Gastrocnemius medialis (tissue), 4 donors: Measurements from ENCODE around the gene KRTAP4-1. TPM values are rescaled to one million over a fixed set of nuclear protein-coding genes. Genes with fewer than 3 reads are reported as not detected.
"Not testable (repeated sequence)": the region's sequence is repeated elsewhere in the genome, so short reads cannot be mapped to it uniquely, and the experiment has no call there.

Experiments used
- ATAC-seq, 2 donors: fragments of 150-250 bp; one replicate each; pipeline ENCODE4 v1.9.1; 2016
- DNase-seq, 2 donors: peaks; one replicate each; pipeline ENCODE4 v3.0.0-alpha.2; 2019
- H3K27ac ChIP-seq, 4 donors: fragments of 200-600 bp; sonication (generic); 1 replicate in 1 of 4; 2 replicates in 3 of 4; pipeline ENCODE4 v1.5.1; 2016 to 2018; ENCODE audit warnings: mild to moderate bottlenecking in 2 of 4, moderate library complexity in 1 of 4
- H3K27me3 ChIP-seq, 3 donors: fragments of 200-600 bp; sonication (generic) in 2 of 3; 1 replicate in 1 of 3; 2 replicates in 2 of 3; pipeline versions ENCODE4 v1.5.1 to v1.6.0; 2016 to 2019; ENCODE audit warnings: mild to moderate bottlenecking in 1 of 3, moderate library complexity in 1 of 3
- H3K36me3 ChIP-seq, 2 donors: fragments of 200-600 bp; sonication (generic) in 1 of 2; one replicate each; pipeline ENCODE4 v1.5.1; 2017 to 2018
- H3K4me1 ChIP-seq, 2 donors: fragments of 200-600 bp; sonication (generic) in 1 of 2; one replicate each; pipeline ENCODE4 v1.5.1; 2016 to 2017; ENCODE audit warnings: mild to moderate bottlenecking in 2 of 2
- H3K4me3 ChIP-seq, 4 donors: fragments of 200-600 bp; sonication (generic) in 3 of 4; 1 replicate in 1 of 4; 2 replicates in 3 of 4; pipeline ENCODE4 v1.5.1; 2016 to 2019; ENCODE audit warnings: mild to moderate bottlenecking in 2 of 4
- H3K9me3 ChIP-seq, 3 donors: fragments of 200-600 bp; sonication (generic) in 2 of 3; 1 replicate in 1 of 3; 2 replicates in 2 of 3; pipeline ENCODE4 v1.5.1; 2016 to 2019
- POLR2A ChIP-seq, 2 donors: fragments of 450-650 bp; IDR thresholded peaks; one replicate each; pipeline ENCODE4 v1.6.1; 2017; ENCODE audit warnings: antibody characterized with exemption in 2 of 2, mild to moderate bottlenecking in 2 of 2, moderate library complexity in 2 of 2
- in situ Hi-C, 4 donors: fragments of 200-750 bp; cut with MboI; loops; one replicate each; pipeline versions ENCODE4 v1.15.0 to v1.8.0; 2017; ENCODE audit warnings: low sequenced_read_pairs in 4 of 4
- intact Hi-C: fragments of 100-400 bp; cut with DNase I; formaldehyde crosslinking; loops from one replicate; pipeline ENCODE4 v1.15.1; 2023; ENCODE audit warnings: low total_unique reads
- total RNA-seq, 4 donors: library from RNA; depleted of rRNA; stranded (reverse); fragments of >200 nt; gene quantifications; one replicate each; pipeline versions ENCODE4 v1.1.0 to v1.2.3, GENCODE V29; 2016
- TF ChIP-seq, protein P1 (sequence below), 5 experiments: fragments of 450-650 bp in 3 of 5; fragments of 200-600 bp in 2 of 5; sonication (generic) in 2 of 5; IDR thresholded peaks in 4 of 5; conservative IDR thresholded peaks in 1 of 5; 1 replicate in 4 of 5; 2 replicates in 1 of 5; pipeline ENCODE4 v1.5.1; 2016 to 2019; ENCODE audit warnings: antibody characterized with exemption in 5 of 5, mild to moderate bottlenecking in 3 of 5, moderate library complexity in 3 of 5

The KRTAP4-1 gene
- total RNA-seq, 4 donors from 2014 or later: not detected

DNA sequence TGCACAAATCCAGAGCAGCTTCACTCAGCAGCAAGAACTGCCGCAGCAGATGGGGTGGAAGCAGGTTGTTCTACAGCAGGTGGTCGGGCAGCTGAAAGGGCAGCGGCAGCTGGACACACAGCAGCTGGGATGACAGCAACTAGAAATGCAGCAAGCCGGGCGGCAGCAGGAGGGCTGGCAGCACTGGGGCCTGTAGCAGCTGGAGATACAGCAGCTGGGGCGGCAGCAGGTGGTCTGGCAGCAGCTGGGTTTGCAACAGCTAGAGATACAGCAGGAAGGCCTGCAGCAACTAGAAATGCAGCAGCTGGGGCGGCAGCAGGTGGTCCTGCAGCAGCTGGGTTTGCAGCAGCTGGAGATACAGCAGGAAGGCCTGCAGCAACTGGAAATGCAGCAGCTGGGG is 17.1 kb downstream of the KRTAP4-1 start:
- H3K9me3 ChIP-seq: no peaks in the 10 kb centered on the region
- TF ChIP-seq, protein P1, sequence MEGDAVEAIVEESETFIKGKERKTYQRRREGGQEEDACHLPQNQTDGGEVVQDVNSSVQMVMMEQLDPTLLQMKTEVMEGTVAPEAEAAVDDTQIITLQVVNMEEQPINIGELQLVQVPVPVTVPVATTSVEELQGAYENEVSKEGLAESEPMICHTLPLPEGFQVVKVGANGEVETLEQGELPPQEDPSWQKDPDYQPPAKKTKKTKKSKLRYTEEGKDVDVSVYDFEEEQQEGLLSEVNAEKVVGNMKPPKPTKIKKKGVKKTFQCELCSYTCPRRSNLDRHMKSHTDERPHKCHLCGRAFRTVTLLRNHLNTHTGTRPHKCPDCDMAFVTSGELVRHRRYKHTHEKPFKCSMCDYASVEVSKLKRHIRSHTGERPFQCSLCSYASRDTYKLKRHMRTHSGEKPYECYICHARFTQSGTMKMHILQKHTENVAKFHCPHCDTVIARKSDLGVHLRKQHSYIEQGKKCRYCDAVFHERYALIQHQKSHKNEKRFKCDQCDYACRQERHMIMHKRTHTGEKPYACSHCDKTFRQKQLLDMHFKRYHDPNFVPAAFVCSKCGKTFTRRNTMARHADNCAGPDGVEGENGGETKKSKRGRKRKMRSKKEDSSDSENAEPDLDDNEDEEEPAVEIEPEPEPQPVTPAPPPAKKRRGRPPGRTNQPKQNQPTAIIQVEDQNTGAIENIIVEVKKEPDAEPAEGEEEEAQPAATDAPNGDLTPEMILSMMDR (IDR thresholded peaks at IDR 0.05 in 4 of 5, conservative IDR thresholded peaks at IDR 0.05 in 1 of 5): no peak
- no peak for TF ChIP-seq POLR2A (IDR thresholded peaks at IDR 0.05)
- DNase-seq (no peak), ATAC-seq (no peak)
- H3K4me3 ChIP-seq: no peak overlapping the region
- in situ Hi-C loops (loop anchor here in 1 of 4 donors (25.0 kb wide), 1 partner anchor 95 kb away; the partner anchor contains the start of genes KRTAP9-6 and KRTAP9-9), intact Hi-C loops (no loop called here)
- H3K27me3 ChIP-seq: no peaks in the 10 kb centered on the region
- H3K27ac ChIP-seq: no peak overlapping the region
- no peaks in the 10 kb centered on the region for H3K36me3 ChIP-seq
- no peaks in the 10 kb centered on the region for H3K4me1 ChIP-seq

DNA sequence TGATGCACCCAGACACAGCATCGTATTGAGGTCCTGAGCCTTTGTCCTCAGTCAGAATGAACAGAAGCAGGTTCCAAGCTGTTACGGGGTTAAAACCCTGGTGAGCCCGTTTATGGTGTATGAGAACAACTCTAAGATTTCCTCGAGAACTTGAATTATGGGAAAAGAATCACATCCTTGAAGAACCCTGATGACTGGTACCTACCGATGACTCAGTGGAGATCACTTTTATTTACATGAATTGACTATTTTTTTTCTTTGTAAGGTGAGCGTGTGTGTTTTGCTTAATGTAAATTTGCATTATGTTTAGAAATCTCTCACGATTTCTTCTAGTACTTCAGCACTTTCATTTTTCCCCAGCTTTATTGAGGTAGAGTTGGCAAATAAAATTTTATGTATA is 20.9 kb downstream of the KRTAP4-1 start:
- Histone ChIP-seq H3K4me1 (no peaks in the 10 kb centered on the region), H3K36me3 (no peaks in the 10 kb centered on the region), H3K9me3 (no peaks in the 10 kb centered on the region), H3K4me3 (no peak overlapping the region), H3K27me3 (no peaks in the 10 kb centered on the region), H3K27ac (no peak overlapping the region)
- in situ Hi-C loops (loop anchor here in 1 of 4 donors (25.0 kb wide), 1 partner anchor 98 kb away; the partner anchor contains the start of genes KRTAP9-6 and KRTAP9-9), intact Hi-C loops (no loop called here)
- ATAC-seq (no peak), DNase-seq (no peak)
- TF ChIP-seq, protein P1 (IDR thresholded peaks at IDR 0.05 in 4 of 5, conservative IDR thresholded peaks at IDR 0.05 in 1 of 5): no peak
- no peak for TF ChIP-seq POLR2A (IDR thresholded peaks at IDR 0.05)

DNA sequence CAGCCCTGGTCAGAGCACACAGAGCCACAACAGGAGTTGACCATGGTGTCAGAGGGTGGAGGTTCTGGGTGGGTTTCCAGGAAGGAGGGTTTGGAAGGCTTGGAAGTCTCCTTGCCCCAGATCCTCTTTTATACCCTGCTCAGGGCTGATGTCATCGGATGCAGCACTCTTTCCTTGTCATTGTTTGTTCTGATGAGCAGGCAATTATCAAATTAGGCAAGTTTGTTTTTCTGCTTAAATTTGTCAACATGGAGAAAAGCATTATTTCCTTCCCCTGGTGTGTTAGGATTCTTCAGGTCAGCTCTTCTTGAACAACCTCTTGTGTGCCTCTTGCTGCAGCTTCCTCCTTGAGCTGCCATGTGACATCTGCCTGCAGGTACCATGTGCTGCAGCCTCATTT is 24.1 kb downstream of the KRTAP4-1 start, which contains the start of gene KRTAP4-4:
TSS of gene KRTAP4-4 (minus strand) at position 101 of the 400 bp plus-strand sequence. CDS start at position 44, 57 bp downstream.
- ATAC-seq (no peak), DNase-seq (no peak)
- intact Hi-C loops (no loop called here), in situ Hi-C loops (loop anchor here in 1 of 4 donors (25.0 kb wide), 1 partner anchor 102 kb away; the partner anchor contains the start of genes KRTAP9-6 and KRTAP9-9)
- H3K27ac ChIP-seq: no peak within 1 kb of the TSS
- H3K9me3 ChIP-seq: no peaks in the 10 kb centered on the region
- H3K27me3 ChIP-seq: peaks cover 3 to 8% (median 4%) of the 10 kb centered on the region in 3 donors
- H3K36me3 ChIP-seq: no peaks in the 10 kb centered on the region
- no peak within 1 kb of the TSS for H3K4me3 ChIP-seq
- TF ChIP-seq, protein P1 (IDR thresholded peaks at IDR 0.05 in 4 of 5, conservative IDR thresholded peaks at IDR 0.05 in 1 of 5): no peak
- TF ChIP-seq POLR2A (IDR thresholded peaks at IDR 0.05): no peak
- H3K4me1 ChIP-seq: no peaks in the 10 kb centered on the region

DNA sequence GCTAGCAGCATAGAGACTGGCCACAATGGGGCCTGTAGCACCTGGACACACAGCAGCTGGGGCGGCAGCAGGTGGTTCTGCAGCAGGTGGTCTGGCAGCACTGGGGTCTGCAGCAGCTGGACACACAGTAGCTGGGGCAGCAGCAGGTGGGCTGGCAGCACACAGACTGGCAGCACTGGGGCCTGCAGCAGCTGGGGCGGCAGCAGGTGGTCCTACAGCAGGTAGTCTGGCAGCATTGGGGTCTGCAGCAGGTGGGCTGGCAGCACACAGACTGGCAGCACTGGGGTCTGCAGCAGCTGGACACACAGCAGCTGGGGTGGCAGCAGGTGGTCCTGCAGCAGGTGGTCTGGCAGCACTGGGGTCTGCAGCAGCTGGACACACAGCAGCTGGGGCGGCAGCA is 24.5 kb downstream of the KRTAP4-1 start:
- intact Hi-C loops, ATAC-seq, H3K27me3 ChIP-seq, DNase-seq, H3K27ac ChIP-seq, H3K4me3 ChIP-seq, H3K36me3 ChIP-seq, H3K9me3 ChIP-seq, H3K4me1 ChIP-seq: not testable (repeated sequence)
- in situ Hi-C loops: loop anchor here in 1 of 4 donors (25.0 kb wide), 1 partner anchor 102 kb away; the partner anchor contains the start of genes KRTAP9-6 and KRTAP9-9

DNA sequence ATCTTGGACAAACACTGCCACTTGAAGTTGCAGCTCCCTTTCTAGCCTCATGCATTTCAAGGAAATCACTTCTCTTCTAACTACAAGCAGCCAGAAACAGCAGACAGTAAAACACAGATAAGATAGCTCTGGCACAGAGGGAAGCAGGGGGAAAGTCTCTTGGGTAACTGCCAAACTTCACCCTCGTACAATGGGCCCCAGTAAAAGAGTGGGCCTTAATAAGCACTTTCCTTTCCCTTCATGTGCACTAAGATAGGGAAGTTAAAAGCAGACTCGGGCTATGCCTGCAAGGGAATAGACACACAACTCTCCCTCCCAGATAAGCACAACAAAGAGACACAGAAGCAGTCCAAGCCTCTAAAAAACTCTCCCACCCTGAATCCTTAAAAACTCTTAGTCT is 30.9 kb downstream of the KRTAP4-1 start:
- H3K4me3 ChIP-seq: no peak overlapping the region
- ATAC-seq: no peak
- DNase-seq: no peak
- no peak overlapping the region for H3K27ac ChIP-seq
- H3K36me3 ChIP-seq: no peaks in the 10 kb centered on the region
- H3K27me3 ChIP-seq: peaks cover 6 to 8% (median 8%) of the 10 kb centered on the region in 3 donors
- H3K9me3 ChIP-seq: no peaks in the 10 kb centered on the region
- TF ChIP-seq, protein P1 (IDR thresholded peaks at IDR 0.05 in 4 of 5, conservative IDR thresholded peaks at IDR 0.05 in 1 of 5): no peak
- TF ChIP-seq POLR2A (IDR thresholded peaks at IDR 0.05): no peak
- in situ Hi-C loops: loop anchor here in 1 of 4 donors (25.0 kb wide), 1 partner anchor 108 kb away; the partner anchor contains the start of genes KRTAP9-6 and KRTAP9-9
- intact Hi-C loops: no loop called here
- H3K4me1 ChIP-seq: no peaks in the 10 kb centered on the region
